Measurements from ENCODE around the gene DSC1.

GRCh38 chr18:31149351-31149750 lies 13.3 kb downstream of the DSC1 start:
- TF ChIP-seq CTCF (IDR thresholded peaks at IDR 0.05), result no peak
- no peak for TF ChIP-seq POLR2A (IDR thresholded peaks at IDR 0.05)
- no peak for TF ChIP-seq POLR2AphosphoS5 (IDR thresholded peaks at IDR 0.05)

Measured in prostate gland (tissue), 2 donors.